DMS79 treated with DMSO at 0.1 percent for 48 hours (cell line): ENCODE results near the gene LENG1.
"Not testable (repeated sequence)": the region's sequence is repeated elsewhere in the genome, so short reads cannot be mapped to it uniquely, and the experiment has no call there.

Source experiments
- DNase-seq: peaks from one replicate; lab custom pipeline; 2025; lab: John Stamatoyannopoulos, UW

Gene LENG1

GRCh38 chr19:54189735-54190502 is 30.4 kb upstream of the LENG1 start:
- DNase-seq, result peak; percentile 99

- DNase-seq, result peak; percentile 68
These were observed 29.7 kb upstream of the LENG1 start, which contains the start of gene MBOAT7 for GRCh38 chr19:54189145-54189734. MBOAT7 (minus strand) TSS chr19:54189580; CDS start chr19:54188508, 1,072 bp downstream.

- no peak for DNase-seq
These were observed 28.8 kb upstream of the LENG1 start for GRCh38 chr19:54188215-54188871.

- DNase-seq, result no peak
These were observed 27.4 kb upstream of the LENG1 start for GRCh38 chr19:54186934-54187381.

GRCh38 chr19:54186351-54186750 is 26.8 kb upstream of the LENG1 start:
- DNase-seq, result no peak

GRCh38 chr19:54183431-54183830 is 23.9 kb upstream of the LENG1 start:
- DNase-seq, result no peak

GRCh38 chr19:54181894-54182293 is 22.4 kb upstream of the LENG1 start:
- not testable (repeated sequence) for DNase-seq

- no peak for DNase-seq
These were observed 21.2 kb upstream of the LENG1 start for GRCh38 chr19:54180691-54181091.

GRCh38 chr19:54179921-54180461 is 20.5 kb upstream of the LENG1 start:
- DNase-seq, result no peak

GRCh38 chr19:54179262-54179852 is 19.8 kb upstream of the LENG1 start:
- DNase-seq, result no peak

- DNase-seq, result no peak
These were observed 19.2 kb upstream of the LENG1 start for GRCh38 chr19:54178581-54179261.

- no peak for DNase-seq
These were observed 14.7 kb upstream of the LENG1 start for GRCh38 chr19:54173951-54174834.

GRCh38 chr19:54173359-54173699 is 13.8 kb upstream of the LENG1 start:
- no peak for DNase-seq

GRCh38 chr19:54172471-54173358 is 13.2 kb upstream of the LENG1 start, which contains the start of gene TMC4:
TMC4 (minus strand) TSS chr19:54173160; CDS start chr19:54173117, 43 bp downstream.
- DNase-seq, result peak; percentile 80

- not testable (repeated sequence) for DNase-seq
These were observed 12.4 kb upstream of the LENG1 start for GRCh38 chr19:54171736-54172431.

GRCh38 chr19:54169149-54169740 is 9.7 kb upstream of the LENG1 start:
- DNase-seq, result no peak

- DNase-seq, result peak; percentile 66
These were observed 8.8 kb upstream of the LENG1 start for GRCh38 chr19:54168174-54168917.

- DNase-seq, result no peak
These were observed 5.7 kb upstream of the LENG1 start for GRCh38 chr19:54165222-54165621.
